Mesodermal cell (in vitro differentiated cells): ENCODE measurements around the gene GJA1.

Experiments
- H3K27ac ChIP-seq: 2 replicates; pipeline ENCODE4 v1.7.0; 2013; ENCODE audit warnings: mild to moderate bottlenecking, low read depth, low read length, moderate library complexity; ENCODE audit not compliant: severe bottlenecking
- H3K36me3 ChIP-seq: 2 replicates; pipeline ENCODE4 v1.7.1; 2013; ENCODE audit warnings: mild to moderate bottlenecking, low read length, moderate library complexity; ENCODE audit not compliant: control insufficient read depth, insufficient read depth
- H3K4me1 ChIP-seq: one replicate; pipeline ENCODE4 v1.7.1; 2013; ENCODE audit warnings: mild to moderate bottlenecking, low read length; ENCODE audit not compliant: insufficient read depth, control insufficient read depth, poor library complexity, severe bottlenecking
- H3K4me3 ChIP-seq: 2 replicates; pipeline ENCODE4 v1.7.0; 2013; ENCODE audit warnings: low read length, control low read depth, mild to moderate bottlenecking; ENCODE audit not compliant: insufficient read depth, poor library complexity, severe bottlenecking; ENCODE audit errors: extremely low read depth
- H3K9me3 ChIP-seq: 2 replicates; pipeline ENCODE4 v1.7.1; 2013; ENCODE audit warnings: mild to moderate bottlenecking, low read length, moderate library complexity; ENCODE audit not compliant: control insufficient read depth
- WGBS, 2 experiments: methylation state at CpG; one replicate each; pipeline ENCODE4 v1.1.5; 2013; ENCODE audit warnings: missing lambda C conversion rate in 2 of 2; ENCODE audit not compliant: insufficient coverage in 2 of 2; 5-methylcytosine and 5-hydroxymethylcytosine counted together

GJA1 gene

DNA sequence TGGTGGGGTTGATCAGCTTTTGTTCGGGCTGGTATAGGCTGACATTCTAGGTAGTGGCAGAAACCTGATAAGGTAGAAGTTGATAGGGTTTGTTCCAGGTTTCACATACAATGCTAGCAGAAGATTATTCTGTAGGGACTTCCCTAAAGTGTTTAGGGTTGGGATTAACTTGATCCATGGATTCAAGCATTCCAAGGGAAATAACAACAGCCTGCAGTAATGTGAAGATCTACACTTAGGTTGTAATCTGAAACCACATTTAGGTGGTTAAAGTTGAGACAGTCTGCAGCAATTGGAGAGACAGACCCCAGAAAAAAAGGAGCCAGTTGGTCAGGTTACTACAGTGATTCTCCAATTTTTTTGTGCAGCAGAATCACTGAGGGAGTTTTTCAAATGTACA is 56.1 kb downstream of the GJA1 start:
- WGBS, 2 experiments: 88 to 100% methylated on average over 1 of the region's 1 CpG
- no peak overlapping the region for H3K4me3 ChIP-seq
- H3K27ac ChIP-seq: no peak overlapping the region
- H3K36me3 ChIP-seq: no peaks in the 10 kb centered on the region
- H3K9me3 ChIP-seq: no peaks in the 10 kb centered on the region
- peaks cover 13% of the 10 kb centered on the region for H3K4me1 ChIP-seq

GRCh38 chr6:121492536-121492935 is 57.1 kb downstream of the GJA1 start:
- H3K4me1 ChIP-seq: peaks cover 13% of the 10 kb centered on the region
- WGBS, 2 experiments: no CpG with 5 or more reads among the region's 1 CpG
- H3K27ac ChIP-seq: no peak overlapping the region
- no peak overlapping the region for H3K4me3 ChIP-seq
- no peaks in the 10 kb centered on the region for H3K9me3 ChIP-seq
- no peaks in the 10 kb centered on the region for H3K36me3 ChIP-seq

DNA sequence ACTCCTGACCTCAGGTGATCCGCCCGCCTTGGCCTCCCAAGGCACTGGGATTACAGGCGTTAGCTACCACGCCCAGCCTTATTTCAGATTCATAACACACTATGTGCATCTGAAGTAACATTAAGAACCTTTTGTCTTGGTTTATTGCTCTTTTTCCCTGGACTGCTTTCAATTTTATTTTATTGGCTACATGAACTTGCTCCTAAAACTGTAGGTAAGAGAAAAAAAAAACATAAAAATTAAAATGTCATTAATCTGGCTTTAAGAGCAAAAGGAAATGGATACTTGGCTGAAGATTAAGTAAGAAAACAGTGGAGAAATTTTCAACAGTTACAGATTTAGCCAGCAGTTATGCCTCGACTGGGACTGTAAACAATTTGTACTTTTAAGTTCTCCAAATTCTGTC is 62.5 kb downstream of the GJA1 start:
- no peaks in the 10 kb centered on the region for H3K4me1 ChIP-seq
- H3K36me3 ChIP-seq: no peaks in the 10 kb centered on the region
- no peak overlapping the region for H3K4me3 ChIP-seq
- H3K27ac ChIP-seq: no peak overlapping the region
- no peaks in the 10 kb centered on the region for H3K9me3 ChIP-seq
- 90 to 92% methylated on average over 2 to 5 of the region's 5 CpGs for WGBS, 2 experiments

GRCh38 chr6:121498481-121499276 is 63.2 kb downstream of the GJA1 start:
- H3K9me3 ChIP-seq: no peaks in the 10 kb centered on the region
- 88 to 95% methylated on average over 5 to 6 of the region's 12 CpGs for WGBS, 2 experiments
- no peaks in the 10 kb centered on the region for H3K4me1 ChIP-seq
- H3K36me3 ChIP-seq: no peaks in the 10 kb centered on the region
- no peak overlapping the region for H3K4me3 ChIP-seq
- no peak overlapping the region for H3K27ac ChIP-seq
